ENCODE measurements around the gene ZBED4. TPM values are rescaled to one million over a fixed set of nuclear protein-coding genes. Genes with fewer than 3 reads are reported as not detected.
A peak's percentile ranks its signal among the peaks of the same experiment; 100 is the strongest.

ZBED4 gene
- total RNA-seq, 1 donor from 2014 or later = 22.7 TPM

GRCh38 chr22:49855251-49855911 lies 1.7 kb downstream of the ZBED4 start:
- TF ChIP-seq EZH2 (IDR thresholded peaks at IDR 0.05; ENCODE audit: insufficient read depth, low read length) (no peak), CTCF (IDR thresholded peaks at IDR 0.05; ENCODE audit: insufficient read depth, low read depth, low read length) (no peak)
- peak overlapping the region; percentile 94 for H3K9ac ChIP-seq (ENCODE audit: low read length)
- peak; percentile 29 for DNase-seq (ENCODE audit: low read depth)
- no peak for FAIRE-seq
- peaks cover 19% of the 10 kb centered on the region for H3K4me1 Mint-ChIP-seq (ENCODE audit: low read depth, unreplicated experiment)
- H3K4me2 ChIP-seq (ENCODE audit: low read length) = peak overlapping the region; percentile 99
- no peaks in the 10 kb centered on the region for H3K9me3 ChIP-seq (ENCODE audit: insufficient read depth, low read depth, low read length)
- H2AFZ ChIP-seq (ENCODE audit: low read depth, low read length) = no peak overlapping the region
- peaks cover 7% of the 10 kb centered on the region for H3K27me3 ChIP-seq (ENCODE audit: insufficient read depth, low read length)
- H3K4me1 ChIP-seq (ENCODE audit: insufficient read depth, low read length) = peaks cover 17% of the 10 kb centered on the region
- H3K4me3 Mint-ChIP-seq (ENCODE audit: unreplicated experiment) = peak overlapping the region; percentile 98
- peak overlapping the region; percentile 96 for H3K27ac Mint-ChIP-seq (ENCODE audit: unreplicated experiment)
- H3K27me3 Mint-ChIP-seq (ENCODE audit: low read depth, unreplicated experiment) = peaks cover 15% of the 10 kb centered on the region
- no peaks in the 10 kb centered on the region for H3K9me3 Mint-ChIP-seq (ENCODE audit: unreplicated experiment)
- H4K20me1 ChIP-seq (ENCODE audit: insufficient read depth, low read length) = peaks cover 59% of the 10 kb centered on the region
- H3K36me3 ChIP-seq (ENCODE audit: insufficient read depth, low read length) = no peaks in the 10 kb centered on the region
- peak overlapping the region; percentile 94 for H3K4me3 ChIP-seq (ENCODE audit: insufficient read depth, low read depth, low read length)
- H3K27ac ChIP-seq (ENCODE audit: low read depth, low read length) = no peak overlapping the region
- peaks cover 2% of the 10 kb centered on the region for H3K36me3 Mint-ChIP-seq (ENCODE audit: low read depth, unreplicated experiment)
- peaks cover 63% of the 10 kb centered on the region for H3K79me2 ChIP-seq (ENCODE audit: insufficient read depth, low read length)

DNA sequence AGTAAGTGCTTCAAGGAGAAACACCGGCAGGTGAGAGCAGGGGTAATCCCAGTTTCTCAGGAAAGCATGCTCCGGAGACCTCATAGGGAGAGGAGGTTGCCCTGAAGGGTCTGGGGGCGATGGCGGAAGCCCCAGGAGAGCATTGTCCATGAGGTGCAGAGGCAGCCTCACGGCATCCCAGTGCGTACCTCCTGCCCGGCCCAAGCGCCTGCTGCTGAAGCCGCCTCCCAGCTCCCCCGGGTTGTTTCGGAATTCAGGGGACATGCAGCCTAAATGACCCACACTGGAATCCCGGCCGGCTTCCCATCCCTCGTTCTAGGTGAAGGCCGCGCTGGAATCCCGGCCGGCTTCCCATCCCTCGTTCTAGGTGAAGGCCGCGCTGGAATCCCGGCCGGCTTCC lies 2.7 kb downstream of the ZBED4 start:
- Mint-ChIP-seq H3K4me1 (ENCODE audit: low read depth, unreplicated experiment) (peaks cover 19% of the 10 kb centered on the region), H3K4me3 (ENCODE audit: unreplicated experiment) (peak overlapping the region; percentile 98), H3K36me3 (ENCODE audit: low read depth, unreplicated experiment) (peaks cover 2% of the 10 kb centered on the region), H3K27me3 (ENCODE audit: low read depth, unreplicated experiment) (peaks cover 6% of the 10 kb centered on the region), H3K9me3 (ENCODE audit: unreplicated experiment) (no peaks in the 10 kb centered on the region), H3K27ac (ENCODE audit: unreplicated experiment) (no peak overlapping the region)
- H3K4me1 ChIP-seq (ENCODE audit: insufficient read depth, low read length) = peaks cover 17% of the 10 kb centered on the region
- DNase-seq (ENCODE audit: low read depth) = no peak
- peaks cover 2% of the 10 kb centered on the region for H3K27me3 ChIP-seq (ENCODE audit: insufficient read depth, low read length)
- no peak for FAIRE-seq
- H3K27ac ChIP-seq (ENCODE audit: low read depth, low read length) = no peak overlapping the region
- TF ChIP-seq EZH2 (IDR thresholded peaks at IDR 0.05; ENCODE audit: insufficient read depth, low read length) = no peak
- no peak for TF ChIP-seq CTCF (IDR thresholded peaks at IDR 0.05; ENCODE audit: insufficient read depth, low read depth, low read length)
- H3K36me3 ChIP-seq (ENCODE audit: insufficient read depth, low read length) = no peaks in the 10 kb centered on the region
- no peak overlapping the region for H2AFZ ChIP-seq (ENCODE audit: low read depth, low read length)
- no peak overlapping the region for H3K9ac ChIP-seq (ENCODE audit: low read length)
- peak overlapping the region; percentile 99 for H3K4me2 ChIP-seq (ENCODE audit: low read length)
- no peak overlapping the region for H3K4me3 ChIP-seq (ENCODE audit: insufficient read depth, low read depth, low read length)
- no peaks in the 10 kb centered on the region for H3K9me3 ChIP-seq (ENCODE audit: insufficient read depth, low read depth, low read length)
- H3K79me2 ChIP-seq (ENCODE audit: insufficient read depth, low read length) = peaks cover 73% of the 10 kb centered on the region
- H4K20me1 ChIP-seq (ENCODE audit: insufficient read depth, low read length) = peaks cover 69% of the 10 kb centered on the region

Data from astrocyte (in vitro differentiated cells and primary cell).